ENCODE measurements around the gene MON1A. TPM values are rescaled to one million over a fixed set of nuclear protein-coding genes. Genes with fewer than 3 reads are reported as not detected.

Gene MON1A
- total RNA-seq, 1 donor from 2014 or later = 13.0 TPM

GRCh38 chr3:49914906-49915305 is 14.7 kb downstream of the MON1A start:
- Histone ChIP-seq H3K36me3 (peaks cover 15 to 21% of the 10 kb centered on the region in 2 donors), H3K4me1 (peaks cover 0 to 5% of the 10 kb centered on the region in 2 donors), H3K27ac (no peak overlapping the region), H3K9me3 (no peaks in the 10 kb centered on the region), H3K27me3 (no peaks in the 10 kb centered on the region), H3K4me3 (no peak overlapping the region)
- TF ChIP-seq CTCF (IDR thresholded peaks at IDR 0.05) = no peak
- intact Hi-C loops (cut with DNase I) = no loop called here
- no peak for DNase-seq (ENCODE audit: low spot score in 2 of 2)

- Histone ChIP-seq H3K27ac (no peak overlapping the region), H3K27me3 (no peaks in the 10 kb centered on the region), H3K4me3 (no peak overlapping the region), H3K36me3 (peaks cover 21 to 33% of the 10 kb centered on the region in 2 donors), H3K9me3 (no peaks in the 10 kb centered on the region), H3K4me1 (peaks cover 0 to 5% of the 10 kb centered on the region in 2 donors)
- TF ChIP-seq CTCF (IDR thresholded peaks at IDR 0.05) = no peak
- intact Hi-C loops (cut with DNase I) = no loop called here
- no peak for DNase-seq (ENCODE audit: low spot score in 2 of 2)
These were observed 16.7 kb downstream of the MON1A start for GRCh38 chr3:49912881-49913281.

GRCh38 chr3:49911611-49912010 is 18.0 kb downstream of the MON1A start:
- H3K36me3 ChIP-seq = peaks cover 21 to 33% of the 10 kb centered on the region in 2 donors
- peaks cover 0 to 6% of the 10 kb centered on the region in 2 donors for H3K4me1 ChIP-seq
- H3K9me3 ChIP-seq = no peaks in the 10 kb centered on the region
- no peak overlapping the region for H3K27ac ChIP-seq
- no peak overlapping the region for H3K4me3 ChIP-seq
- no peak for DNase-seq (ENCODE audit: low spot score in 2 of 2)
- TF ChIP-seq CTCF (IDR thresholded peaks at IDR 0.05) = no peak
- H3K27me3 ChIP-seq = no peaks in the 10 kb centered on the region
- intact Hi-C loops (cut with DNase I) = no loop called here

GRCh38 chr3:49911124-49911420 is 18.5 kb downstream of the MON1A start:
- Histone ChIP-seq H3K27me3 (no peaks in the 10 kb centered on the region), H3K4me1 (peaks cover 0 to 11% of the 10 kb centered on the region in 2 donors), H3K36me3 (peaks cover 21 to 33% of the 10 kb centered on the region in 2 donors), H3K9me3 (no peaks in the 10 kb centered on the region), H3K4me3 (no peak overlapping the region), H3K27ac (no peak overlapping the region)
- TF ChIP-seq CTCF (IDR thresholded peaks at IDR 0.05) = no peak
- intact Hi-C loops (cut with DNase I) = no loop called here
- no peak for DNase-seq (ENCODE audit: low spot score in 2 of 2)

- intact Hi-C loops (cut with DNase I) = no loop called here
- TF ChIP-seq CTCF (IDR thresholded peaks at IDR 0.05) = no peak
- no peaks in the 10 kb centered on the region for H3K27me3 ChIP-seq
- DNase-seq (ENCODE audit: low spot score in 2 of 2) = no peak
- H3K4me3 ChIP-seq = no peak overlapping the region
- H3K36me3 ChIP-seq = peaks cover 21 to 33% of the 10 kb centered on the region in 2 donors
- H3K9me3 ChIP-seq = no peaks in the 10 kb centered on the region
- no peak overlapping the region for H3K27ac ChIP-seq
- H3K4me1 ChIP-seq = peaks cover 0 to 15% of the 10 kb centered on the region in 2 donors
These were observed 19.0 kb downstream of the MON1A start for GRCh38 chr3:49910409-49911123.
